Brain microvascular endothelial cell (primary cell): Measurements from ENCODE around the gene IGSF5.

Experiments used
- DNase-seq: peaks from one replicate; pipeline ENCODE4 v3.0.0-alpha.2; 2020
- H3K27ac ChIP-seq: fragments of 250-450 bp; sonication (Bioruptor Pico); 2 replicates; pipeline ENCODE4 v1.5.1; 2020; ENCODE audit warnings: mild to moderate bottlenecking, moderate library complexity
- H3K27me3 ChIP-seq: fragments of 250-450 bp; sonication (Bioruptor Pico); replicated peaks from 2 replicates; pipeline ENCODE4 v1.5.1; 2020; ENCODE audit warnings: mild to moderate bottlenecking
- H3K36me3 ChIP-seq: fragments of 250-450 bp; sonication (Bioruptor Pico); replicated peaks from 2 replicates; pipeline ENCODE4 v1.5.1; 2020; ENCODE audit warnings: mild to moderate bottlenecking
- H3K4me3 ChIP-seq: 2 replicates; pipeline ENCODE4 v1.5.1; 2011; ENCODE audit warnings: low read depth, mild to moderate bottlenecking, control low read depth, low read length, moderate library complexity
- CTCF ChIP-seq: IDR thresholded peaks from 2 replicates; pipeline ENCODE4 v1.5.1; 2011; ENCODE audit warnings: low read depth, mild to moderate bottlenecking, moderate library complexity, low read length, control low read depth, inconsistent platforms; ENCODE audit errors: missing control alignments
- in situ Hi-C: cut with HindIII; loops from 2 replicates; pipeline ENCODE4 v1.10.0; 2017; ENCODE audit warnings: low sequenced_read_pairs, low pct_ligation_motif_present

Gene IGSF5

GRCh38 chr21:39825250-39825649 is 80.3 kb downstream of the IGSF5 start:
- H3K36me3 ChIP-seq = no peaks in the 10 kb centered on the region
- TF ChIP-seq CTCF = no peak
- H3K27me3 ChIP-seq = no peaks in the 10 kb centered on the region
- DNase-seq = no peak
- H3K4me3 ChIP-seq = no peak overlapping the region
- in situ Hi-C loops = no loop called here
- no peak overlapping the region for H3K27ac ChIP-seq

- no peaks in the 10 kb centered on the region for H3K36me3 ChIP-seq
- H3K27me3 ChIP-seq = no peaks in the 10 kb centered on the region
- no peak for DNase-seq
- H3K27ac ChIP-seq = no peak overlapping the region
- no peak overlapping the region for H3K4me3 ChIP-seq
- no peak for TF ChIP-seq CTCF
- in situ Hi-C loops = no loop called here
Measured at GRCh38 chr21:39834543-39834942, 89.6 kb downstream of the IGSF5 start.

- no peak for TF ChIP-seq CTCF
- Histone ChIP-seq H3K36me3 (no peaks in the 10 kb centered on the region), H3K27ac (no peak overlapping the region), H3K27me3 (no peaks in the 10 kb centered on the region), H3K4me3 (no peak overlapping the region)
- in situ Hi-C loops = no loop called here
- no peak for DNase-seq
Measured at GRCh38 chr21:39837861-39838359, 92.9 kb downstream of the IGSF5 start.

GRCh38 chr21:39840373-39841097 is 95.6 kb downstream of the IGSF5 start:
- in situ Hi-C loops = no loop called here
- H3K36me3 ChIP-seq = no peaks in the 10 kb centered on the region
- no peak overlapping the region for H3K27ac ChIP-seq
- TF ChIP-seq CTCF = no peak
- no peaks in the 10 kb centered on the region for H3K27me3 ChIP-seq
- H3K4me3 ChIP-seq = no peak overlapping the region
- no peak for DNase-seq

GRCh38 chr21:39842741-39843459 is 97.9 kb downstream of the IGSF5 start:
- Histone ChIP-seq H3K27ac (no peak overlapping the region), H3K36me3 (no peaks in the 10 kb centered on the region), H3K27me3 (no peaks in the 10 kb centered on the region), H3K4me3 (no peak overlapping the region)
- in situ Hi-C loops = no loop called here
- TF ChIP-seq CTCF = no peak
- DNase-seq = no peak

- TF ChIP-seq CTCF = no peak
- in situ Hi-C loops = no loop called here
Measured at GRCh38 chr21:39843483-39843882, 98.5 kb downstream of the IGSF5 start.

More at GRCh38 chr21:39843483-39843882, 98.5 kb downstream of the IGSF5 start:
- Histone ChIP-seq H3K27ac (no peak overlapping the region), H3K36me3 (no peaks in the 10 kb centered on the region), H3K27me3 (no peaks in the 10 kb centered on the region), H3K4me3 (no peak overlapping the region)
- DNase-seq = no peak
